Medulla oblongata (tissue), 1 donor: Measurements from ENCODE around the gene DNPH1.

Experiments used
- DNase-seq: peaks from one replicate; pipeline ENCODE4 v3.0.0-alpha.2; 2015; ENCODE audit errors: extremely low spot score

DNPH1 gene

GRCh38 chr6:43228951-43229802 is at the start of gene DNPH1:
TSS of gene DNPH1 (minus strand) at chr6:43229481. CDS start at chr6:43229456, 25 bp downstream.
- DNase-seq: peak; percentile 76

GRCh38 chr6:43278524-43279078 is 49.3 kb upstream of the DNPH1 start:
- no peak for DNase-seq

- DNase-seq: no peak
These were observed 48.6 kb upstream of the DNPH1 start for GRCh38 chr6:43277643-43278523.

GRCh38 chr6:43277306-43277642 is 48.0 kb upstream of the DNPH1 start:
- DNase-seq: no peak

- no peak for DNase-seq
These were observed 47.5 kb upstream of the DNPH1 start for GRCh38 chr6:43276577-43277305.

DNA sequence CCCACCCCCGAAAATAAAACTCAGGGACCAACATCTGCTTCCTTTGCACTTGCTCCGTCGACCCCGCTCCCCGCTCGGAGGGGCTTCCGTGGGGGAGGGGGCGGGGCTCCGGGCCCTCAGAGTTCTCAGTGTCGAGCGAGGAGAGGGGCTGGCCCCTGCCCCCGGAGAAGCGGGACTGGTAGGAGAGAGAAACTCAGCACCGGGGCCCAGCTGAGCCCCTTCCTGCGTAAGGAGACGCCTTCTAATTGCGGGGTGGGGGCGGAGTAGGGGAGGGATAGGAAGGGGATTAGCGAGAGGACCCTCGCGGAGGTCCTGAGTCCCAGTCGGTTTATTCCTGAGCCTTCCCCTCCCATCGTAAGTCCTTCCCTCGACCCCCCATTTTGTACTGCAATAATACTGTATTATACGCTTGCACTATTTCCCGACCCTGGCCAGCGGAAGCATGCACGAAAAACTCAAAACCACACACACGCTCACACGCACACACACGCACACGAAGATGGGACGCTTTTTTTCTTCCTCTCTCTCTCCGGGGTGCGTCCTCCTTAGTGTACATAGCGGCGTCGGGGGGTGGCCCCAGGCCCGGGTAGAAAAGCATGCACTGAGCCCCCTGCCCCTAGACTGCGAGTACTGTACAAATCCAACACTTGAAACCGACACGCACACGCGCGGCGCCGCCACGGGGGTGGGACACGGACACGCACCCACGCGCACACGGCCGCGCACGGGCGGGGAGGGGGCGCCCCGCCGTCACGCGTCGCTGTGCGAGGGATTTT is 46.7 kb upstream of the DNPH1 start:
- DNase-seq: no peak

GRCh38 chr6:43274916-43275597 is 45.8 kb upstream of the DNPH1 start:
- no peak for DNase-seq

- DNase-seq: no peak
These were observed 45.0 kb upstream of the DNPH1 start for GRCh38 chr6:43274127-43274915.

DNA sequence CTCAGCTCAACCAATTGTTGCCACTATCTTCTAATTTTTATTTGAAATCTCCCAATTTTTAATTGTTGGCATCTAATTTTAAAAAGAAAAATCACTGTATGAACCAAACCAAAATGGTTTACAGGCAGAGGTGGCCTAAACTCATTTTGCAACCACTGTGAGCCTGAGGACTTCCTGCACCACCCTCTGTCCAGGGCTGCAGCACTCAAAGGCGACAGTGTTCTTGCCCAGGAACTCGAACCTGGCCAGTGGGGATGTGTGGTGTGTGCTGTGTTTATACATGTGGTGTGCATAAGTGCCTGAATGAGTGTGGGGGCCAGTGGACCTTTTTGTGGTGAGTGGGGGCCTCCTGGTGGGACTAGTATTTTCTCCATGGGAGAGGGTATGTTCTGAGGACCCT is 44.4 kb upstream of the DNPH1 start:
- no peak for DNase-seq

- DNase-seq: no peak
These were observed 42.7 kb upstream of the DNPH1 start for GRCh38 chr6:43271944-43272343.

- DNase-seq: no peak
These were observed 42.0 kb upstream of the DNPH1 start for GRCh38 chr6:43271103-43271815.

GRCh38 chr6:43269273-43270007 is 40.2 kb upstream of the DNPH1 start:
- DNase-seq: no peak

GRCh38 chr6:43268782-43269272 is 39.5 kb upstream of the DNPH1 start:
- DNase-seq: no peak

DNA sequence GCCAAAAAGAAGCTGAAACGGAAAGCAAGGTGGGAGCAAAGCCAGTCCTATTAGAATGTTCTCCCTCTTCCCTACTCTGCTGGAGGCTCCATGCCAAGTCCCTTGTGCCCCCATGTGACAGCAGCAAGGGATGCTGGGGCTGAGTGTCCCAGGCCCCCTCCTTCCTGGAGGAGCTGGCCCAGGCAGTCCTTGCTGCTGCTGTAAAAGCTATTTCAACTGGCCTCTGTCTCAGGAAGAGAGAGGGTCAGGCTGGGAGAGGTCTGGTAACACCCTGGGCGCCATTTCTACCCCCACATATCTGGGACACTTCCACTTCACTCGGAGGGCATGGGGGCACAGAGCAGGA is 39.0 kb upstream of the DNPH1 start:
- peak; percentile 89 for DNase-seq

GRCh38 chr6:43267619-43268354 is 38.5 kb upstream of the DNPH1 start:
- DNase-seq: no peak

DNA sequence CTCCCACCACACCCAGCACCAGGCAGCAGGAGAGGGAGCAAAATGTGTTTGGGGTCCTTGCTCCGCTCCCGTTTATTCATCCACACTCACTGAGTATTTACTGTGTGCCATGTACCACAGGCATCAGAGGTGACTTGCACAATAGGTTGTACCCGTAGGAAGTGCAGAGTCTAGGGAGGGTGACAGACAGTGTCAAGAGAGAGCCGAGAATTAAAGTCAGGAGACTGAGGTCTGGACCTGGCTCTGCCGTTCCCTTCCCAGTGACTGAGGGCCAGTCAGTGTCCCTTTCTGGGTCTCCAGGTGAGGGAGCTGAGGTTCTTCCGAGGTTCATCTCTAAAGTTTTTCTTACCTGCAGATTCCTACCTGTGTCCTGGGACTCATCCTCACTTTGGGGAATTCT is 36.3 kb upstream of the DNPH1 start:
- DNase-seq: no peak

GRCh38 chr6:43264599-43265145 is 35.4 kb upstream of the DNPH1 start:
- no peak for DNase-seq
